ENCODE measurements around the gene CDK17. TPM values are rescaled to one million over a fixed set of nuclear protein-coding genes. Genes with fewer than 3 reads are reported as not detected.

The CDK17 gene
- polyA plus RNA-seq, 1 of the 3 experiments (the other 2 are of a cell fraction) = 11.7 TPM

DNA sequence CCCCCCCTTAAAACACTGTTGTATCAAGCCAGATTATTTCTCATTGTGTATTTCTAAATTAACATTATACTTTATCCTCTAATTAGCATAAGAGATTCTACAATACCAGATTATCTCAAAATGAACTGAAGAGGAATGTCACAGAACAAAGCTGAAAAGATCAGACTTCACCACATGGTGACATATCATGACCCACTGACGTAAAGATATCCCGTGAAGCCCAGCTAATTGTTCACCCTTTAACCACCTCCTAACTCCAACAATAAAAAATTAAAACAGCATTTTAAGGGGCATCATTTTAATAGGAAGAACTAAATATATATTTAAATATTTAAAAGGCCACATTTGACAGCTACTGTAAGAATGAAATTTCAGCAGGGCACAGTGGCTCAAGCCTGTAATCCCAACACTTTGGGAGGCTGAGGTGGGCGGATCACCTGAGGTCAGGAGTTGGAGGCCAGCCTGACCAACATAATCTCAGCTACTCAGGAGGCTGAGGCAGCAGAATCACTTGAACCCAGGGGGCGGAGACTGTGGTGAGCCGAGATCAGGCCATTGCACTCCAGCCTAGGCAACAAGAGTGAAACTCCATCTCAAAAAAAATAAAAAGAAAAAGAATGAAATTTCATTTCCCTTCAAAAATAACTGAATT, 29.0 kb downstream of the CDK17 start:
- peaks cover 82% of the 10 kb centered on the region for H4K20me1 ChIP-seq (ENCODE audit: insufficient read depth)
- ChIA-PET CTCF (interaction anchor here (0.7 to 1.6 kb wide), 3 partner anchors 10 to 33 kb away, joined by 3 to 5 read pairs (median 3); partner anchors contain the start of gene CDK17), POLR2A (no interaction called here)
- H3K4me1 ChIP-seq (ENCODE audit: control insufficient read depth in 1 of 2, insufficient read depth in 2 of 2, low read depth in 1 of 2, low read length in 1 of 2) = peaks cover 7 to 21% of the 10 kb centered on the region in 2 experiments; a peak in 3 of 4 replicates
- H3K4me3 ChIP-seq (ENCODE audit: low read depth in 2 of 2, low read length in 1 of 2) = no peak overlapping the region
- DNase-seq = no peak
- H3F3A ChIP-seq (replicated peaks; ENCODE audit: insufficient read depth) = peaks cover 11% of the 10 kb centered on the region
- no peaks in the 10 kb centered on the region for H3K27me3 ChIP-seq (ENCODE audit: insufficient read depth)
- no peaks in the 10 kb centered on the region for H3K9me3 ChIP-seq
- peaks cover 99% of the 10 kb centered on the region for H3K79me2 ChIP-seq (ENCODE audit: insufficient read depth)
- WGBS (ENCODE audit: low lambda C conversion rate) = 91% methylated on average over 5 of the region's 5 CpGs
- H3K27ac ChIP-seq (ENCODE audit: low read depth in 2 of 2, low read length in 1 of 2) = peak overlapping the region in 1 of 2 experiments; percentile 32; a peak in 2 of 4 replicates
- no peak overlapping the region for H2AFZ ChIP-seq (ENCODE audit: low read depth)
- H3K9ac ChIP-seq = no peak overlapping the region
- H3K4me2 ChIP-seq = no peak overlapping the region
- TF ChIP-seq JUND (IDR thresholded peaks at IDR 0.05) = no peak
- TF ChIP-seq, protein P1, sequence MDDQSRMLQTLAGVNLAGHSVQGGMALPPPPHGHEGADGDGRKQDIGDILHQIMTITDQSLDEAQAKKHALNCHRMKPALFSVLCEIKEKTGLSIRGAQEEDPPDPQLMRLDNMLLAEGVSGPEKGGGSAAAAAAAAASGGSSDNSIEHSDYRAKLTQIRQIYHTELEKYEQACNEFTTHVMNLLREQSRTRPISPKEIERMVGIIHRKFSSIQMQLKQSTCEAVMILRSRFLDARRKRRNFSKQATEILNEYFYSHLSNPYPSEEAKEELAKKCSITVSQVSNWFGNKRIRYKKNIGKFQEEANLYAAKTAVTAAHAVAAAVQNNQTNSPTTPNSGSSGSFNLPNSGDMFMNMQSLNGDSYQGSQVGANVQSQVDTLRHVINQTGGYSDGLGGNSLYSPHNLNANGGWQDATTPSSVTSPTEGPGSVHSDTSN (IDR thresholded peaks at IDR 0.05) = no peak
- TF ChIP-seq FOSL2 (IDR thresholded peaks at IDR 0.05; ENCODE audit: borderline replicate concordance, low read depth) = no peak
- no peak for TF ChIP-seq MEF2A (IDR thresholded peaks at IDR 0.05; ENCODE audit: borderline replicate concordance, low read depth)
- no peak for TF ChIP-seq REST (IDR thresholded peaks at IDR 0.05; ENCODE audit: low read depth, low read length)
- TF ChIP-seq, protein P2, sequence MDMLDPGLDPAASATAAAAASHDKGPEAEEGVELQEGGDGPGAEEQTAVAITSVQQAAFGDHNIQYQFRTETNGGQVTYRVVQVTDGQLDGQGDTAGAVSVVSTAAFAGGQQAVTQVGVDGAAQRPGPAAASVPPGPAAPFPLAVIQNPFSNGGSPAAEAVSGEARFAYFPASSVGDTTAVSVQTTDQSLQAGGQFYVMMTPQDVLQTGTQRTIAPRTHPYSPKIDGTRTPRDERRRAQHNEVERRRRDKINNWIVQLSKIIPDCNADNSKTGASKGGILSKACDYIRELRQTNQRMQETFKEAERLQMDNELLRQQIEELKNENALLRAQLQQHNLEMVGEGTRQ (IDR thresholded peaks at IDR 0.05; ENCODE audit: borderline replicate concordance, low read depth, low read length) = no peak
- no peak for TF ChIP-seq RAD21 (IDR thresholded peaks at IDR 0.05; ENCODE audit: low read length)
- TF ChIP-seq RFX5 (IDR thresholded peaks at IDR 0.05; ENCODE audit: low read length) = no peak
- TF ChIP-seq USF1 (IDR thresholded peaks at IDR 0.05; ENCODE audit: borderline replicate concordance, low read depth) = no peak
- no peak for TF ChIP-seq TAF1 (IDR thresholded peaks at IDR 0.05; ENCODE audit: borderline replicate concordance, low read depth, low read length)
- TF ChIP-seq, protein P3, sequence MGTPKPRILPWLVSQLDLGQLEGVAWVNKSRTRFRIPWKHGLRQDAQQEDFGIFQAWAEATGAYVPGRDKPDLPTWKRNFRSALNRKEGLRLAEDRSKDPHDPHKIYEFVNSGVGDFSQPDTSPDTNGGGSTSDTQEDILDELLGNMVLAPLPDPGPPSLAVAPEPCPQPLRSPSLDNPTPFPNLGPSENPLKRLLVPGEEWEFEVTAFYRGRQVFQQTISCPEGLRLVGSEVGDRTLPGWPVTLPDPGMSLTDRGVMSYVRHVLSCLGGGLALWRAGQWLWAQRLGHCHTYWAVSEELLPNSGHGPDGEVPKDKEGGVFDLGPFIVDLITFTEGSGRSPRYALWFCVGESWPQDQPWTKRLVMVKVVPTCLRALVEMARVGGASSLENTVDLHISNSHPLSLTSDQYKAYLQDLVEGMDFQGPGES (IDR thresholded peaks at IDR 0.05; ENCODE audit: low read depth, low read length) = no peak
- TF ChIP-seq, protein P4, sequence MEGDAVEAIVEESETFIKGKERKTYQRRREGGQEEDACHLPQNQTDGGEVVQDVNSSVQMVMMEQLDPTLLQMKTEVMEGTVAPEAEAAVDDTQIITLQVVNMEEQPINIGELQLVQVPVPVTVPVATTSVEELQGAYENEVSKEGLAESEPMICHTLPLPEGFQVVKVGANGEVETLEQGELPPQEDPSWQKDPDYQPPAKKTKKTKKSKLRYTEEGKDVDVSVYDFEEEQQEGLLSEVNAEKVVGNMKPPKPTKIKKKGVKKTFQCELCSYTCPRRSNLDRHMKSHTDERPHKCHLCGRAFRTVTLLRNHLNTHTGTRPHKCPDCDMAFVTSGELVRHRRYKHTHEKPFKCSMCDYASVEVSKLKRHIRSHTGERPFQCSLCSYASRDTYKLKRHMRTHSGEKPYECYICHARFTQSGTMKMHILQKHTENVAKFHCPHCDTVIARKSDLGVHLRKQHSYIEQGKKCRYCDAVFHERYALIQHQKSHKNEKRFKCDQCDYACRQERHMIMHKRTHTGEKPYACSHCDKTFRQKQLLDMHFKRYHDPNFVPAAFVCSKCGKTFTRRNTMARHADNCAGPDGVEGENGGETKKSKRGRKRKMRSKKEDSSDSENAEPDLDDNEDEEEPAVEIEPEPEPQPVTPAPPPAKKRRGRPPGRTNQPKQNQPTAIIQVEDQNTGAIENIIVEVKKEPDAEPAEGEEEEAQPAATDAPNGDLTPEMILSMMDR (IDR thresholded peaks at IDR 0.05) = no peak
- no peak for TF ChIP-seq FOXM1 (IDR thresholded peaks at IDR 0.05; ENCODE audit: low read depth)
- no peaks in the 10 kb centered on the region for H3K36me3 ChIP-seq (replicated peaks in 1 of 2; ENCODE audit: control insufficient read depth in 1 of 2, insufficient read depth in 2 of 2, low read length in 1 of 2)
- H3K9me2 ChIP-seq = no peaks in the 10 kb centered on the region
